Stomach (tissue), 9 donors: ENCODE results near the gene PLCB3. TPM values are rescaled to one million over a fixed set of nuclear protein-coding genes. Genes with fewer than 3 reads are reported as not detected.
A peak's percentile ranks its signal among the peaks of the same experiment; 100 is the strongest.

Experiments
- DNase-seq, 2 donors: peaks; one replicate each; pipeline versions ENCODE4 v3.0.0 to v3.0.0-alpha.2; 2013 to 2019
- H3K27ac ChIP-seq, 5 donors: fragments of 200-600 bp in 4 of 5; sonication (generic) in 4 of 5; one replicate each; pipeline ENCODE4 v1.5.1; 2013 to 2019; ENCODE audit warnings: mild to moderate bottlenecking in 1 of 5, moderate library complexity in 1 of 5
- H3K27me3 ChIP-seq, 3 donors: fragments of 200-600 bp; sonication (generic); one replicate each; pipeline ENCODE4 v1.5.1; 2017 to 2019; ENCODE audit warnings: mixed run types in 1 of 3
- H3K36me3 ChIP-seq, 4 donors: fragments of 200-600 bp; sonication (generic); 1 replicate in 3 of 4; 2 replicates in 1 of 4; pipeline ENCODE4 v1.5.1; 2016 to 2019
- H3K4me1 ChIP-seq, 4 donors: fragments of 200-600 bp; sonication (generic); one replicate each; pipeline ENCODE4 v1.5.1; 2016 to 2019
- H3K4me3 ChIP-seq, 4 donors: fragments of 200-600 bp; sonication (generic) in 3 of 4; one replicate each; pipeline ENCODE4 v1.5.1; 2016 to 2019; ENCODE audit warnings: mild to moderate bottlenecking in 1 of 4
- H3K9me3 ChIP-seq, 4 donors: fragments of 200-600 bp; sonication (generic); one replicate each; pipeline ENCODE4 v1.5.1; 2016 to 2019
- EP300 ChIP-seq: sonication (generic); formaldehyde crosslinking; IDR thresholded peaks from one replicate; pipeline ENCODE4 v1.6.1; 2017; ENCODE audit warnings: antibody characterized with exemption
- POLR2A ChIP-seq, 4 donors: fragments of 450-650 bp; IDR thresholded peaks; one replicate each; pipeline ENCODE4 v1.6.1; 2016; ENCODE audit warnings: antibody characterized with exemption in 4 of 4, control low read depth in 2 of 4, mild to moderate bottlenecking in 1 of 4, moderate library complexity in 1 of 4
- POLR2AphosphoS5 ChIP-seq, 3 donors: sonication (generic); formaldehyde crosslinking; IDR thresholded peaks; one replicate each; pipeline ENCODE4 v1.6.1; 2016; ENCODE audit warnings: antibody characterized with exemption in 3 of 3
- WGBS, 5 donors: extraction: QIAGEN DNeasy Blood & Tissue Kit in 3 of 5; methylation state at CpG; one replicate each; pipeline versions ENCODE4 v1.1.5 to v1.1.7; 2013 to 2018; 5-methylcytosine and 5-hydroxymethylcytosine counted together
- intact Hi-C: fragments of 100-400 bp; cut with DNase I; formaldehyde crosslinking; loops from one replicate; pipeline ENCODE4 v1.15.1; 2023; ENCODE audit warnings: low total_unique reads
- polyA plus RNA-seq, 3 donors: library from polyadenylated mRNA; stranded (reverse); fragments of 200-250 nt; gene quantifications; one replicate each; pipeline ENCODE4 v1.2.3, GENCODE V29; 2013
- total RNA-seq, 5 donors: library from RNA; depleted of rRNA; stranded (reverse); fragments of >200 nt; gene quantifications; one replicate each; pipeline versions ENCODE4 v1.1.0 to v1.2.3, GENCODE V29; 2014 to 2016
- TF ChIP-seq, protein P1 (sequence below), 7 experiments: fragments of 450-650 bp in 4 of 7; fragments of 200-600 bp in 3 of 7; sonication (generic) in 3 of 7; IDR thresholded peaks; one replicate each; pipeline ENCODE4 v1.5.1; 2016 to 2019; ENCODE audit warnings: antibody characterized with exemption in 7 of 7, control low read depth in 2 of 7, mild to moderate bottlenecking in 1 of 7
- donor health status: healthy with polysubstance abuse.
- donor health status: Bipolar disorder and iron deficiency.
- donor health status: healthy.

PLCB3 gene
- total and polyA plus RNA-seq, 8 donors = 12.2 to 154 (median 16.1) TPM

DNA sequence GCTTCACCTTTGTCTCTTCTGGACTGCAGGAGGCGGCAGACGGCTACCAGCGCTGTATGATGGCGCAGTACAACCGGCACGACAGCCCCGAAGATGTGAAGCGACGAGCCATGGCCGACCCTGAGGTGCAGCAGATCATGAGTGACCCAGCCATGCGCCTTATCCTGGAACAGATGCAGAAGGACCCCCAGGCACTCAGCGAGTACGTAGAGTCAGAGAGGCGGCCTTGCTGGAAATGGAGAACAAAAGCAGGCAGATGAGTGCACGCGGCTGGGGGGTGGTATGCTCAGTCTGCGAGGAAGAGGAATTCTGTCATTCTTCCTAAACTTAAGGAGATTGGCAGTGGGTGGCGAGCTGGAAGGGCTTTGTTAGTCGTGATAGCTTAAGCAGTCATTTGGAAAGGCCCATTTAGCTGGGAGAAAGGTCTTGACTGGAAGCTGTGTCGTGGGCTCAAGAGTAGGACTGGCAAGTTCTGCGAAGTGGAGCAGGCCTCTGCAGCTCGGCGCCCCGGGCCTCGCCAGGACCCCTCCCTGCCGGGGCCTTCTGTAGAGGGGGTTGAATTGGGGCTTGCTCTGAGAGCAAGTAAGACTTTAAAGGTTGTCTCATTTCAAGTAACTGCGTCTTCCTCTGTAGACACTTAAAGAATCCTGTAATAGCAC lies 47.8 kb upstream of the PLCB3 start:
- peak overlapping the region in 1 of 5 donors; percentile 28 for H3K27ac ChIP-seq
- H3K27me3 ChIP-seq = no peaks in the 10 kb centered on the region
- intact Hi-C loops = loop anchor here (10.0 kb wide), 1 partner anchor 91 kb away; the partner anchor contains the start of gene KCNK4
- TF ChIP-seq POLR2A (IDR thresholded peaks at IDR 0.05) (no peak), EP300 (no peak), POLR2AphosphoS5 (IDR thresholded peaks at IDR 0.05) (no peak)
- TF ChIP-seq, protein P1, sequence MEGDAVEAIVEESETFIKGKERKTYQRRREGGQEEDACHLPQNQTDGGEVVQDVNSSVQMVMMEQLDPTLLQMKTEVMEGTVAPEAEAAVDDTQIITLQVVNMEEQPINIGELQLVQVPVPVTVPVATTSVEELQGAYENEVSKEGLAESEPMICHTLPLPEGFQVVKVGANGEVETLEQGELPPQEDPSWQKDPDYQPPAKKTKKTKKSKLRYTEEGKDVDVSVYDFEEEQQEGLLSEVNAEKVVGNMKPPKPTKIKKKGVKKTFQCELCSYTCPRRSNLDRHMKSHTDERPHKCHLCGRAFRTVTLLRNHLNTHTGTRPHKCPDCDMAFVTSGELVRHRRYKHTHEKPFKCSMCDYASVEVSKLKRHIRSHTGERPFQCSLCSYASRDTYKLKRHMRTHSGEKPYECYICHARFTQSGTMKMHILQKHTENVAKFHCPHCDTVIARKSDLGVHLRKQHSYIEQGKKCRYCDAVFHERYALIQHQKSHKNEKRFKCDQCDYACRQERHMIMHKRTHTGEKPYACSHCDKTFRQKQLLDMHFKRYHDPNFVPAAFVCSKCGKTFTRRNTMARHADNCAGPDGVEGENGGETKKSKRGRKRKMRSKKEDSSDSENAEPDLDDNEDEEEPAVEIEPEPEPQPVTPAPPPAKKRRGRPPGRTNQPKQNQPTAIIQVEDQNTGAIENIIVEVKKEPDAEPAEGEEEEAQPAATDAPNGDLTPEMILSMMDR (IDR thresholded peaks at IDR 0.05) = no peak
- WGBS, 5 donors = 84 to 92% (median 87%) methylated on average over 27 of the region's 27 CpGs
- H3K4me1 ChIP-seq = peaks cover 41 to 52% (median 47%) of the 10 kb centered on the region in 4 donors
- no peak overlapping the region for H3K4me3 ChIP-seq
- H3K9me3 ChIP-seq = no peaks in the 10 kb centered on the region
- no peak for DNase-seq
- H3K36me3 ChIP-seq = peaks cover 53 to 80% (median 67%) of the 10 kb centered on the region in 4 donors

DNA sequence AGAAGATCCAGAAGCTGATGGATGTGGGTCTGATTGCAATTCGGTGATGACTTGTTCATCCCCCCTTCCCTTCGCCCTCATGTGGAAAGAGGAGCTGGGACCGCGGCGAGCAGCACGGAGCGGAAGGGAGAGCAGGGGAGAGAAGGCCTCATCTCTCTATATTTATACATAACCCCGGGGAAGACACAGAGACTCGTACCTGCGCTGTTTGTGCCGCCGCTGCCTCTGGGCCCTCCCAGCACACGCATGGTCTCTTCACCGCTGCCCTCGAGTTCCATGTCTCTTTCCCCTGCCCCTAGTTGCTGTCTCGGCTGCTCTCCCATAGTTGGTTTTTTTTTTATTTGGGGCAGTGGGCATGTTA lies 47.3 kb upstream of the PLCB3 start:
- intact Hi-C loops = loop anchor here (10.0 kb wide), 1 partner anchor 91 kb away; the partner anchor contains the start of gene KCNK4
- peak overlapping the region in 3 of 5 donors; percentile 28 to 91 (median 32) for H3K27ac ChIP-seq

DNA sequence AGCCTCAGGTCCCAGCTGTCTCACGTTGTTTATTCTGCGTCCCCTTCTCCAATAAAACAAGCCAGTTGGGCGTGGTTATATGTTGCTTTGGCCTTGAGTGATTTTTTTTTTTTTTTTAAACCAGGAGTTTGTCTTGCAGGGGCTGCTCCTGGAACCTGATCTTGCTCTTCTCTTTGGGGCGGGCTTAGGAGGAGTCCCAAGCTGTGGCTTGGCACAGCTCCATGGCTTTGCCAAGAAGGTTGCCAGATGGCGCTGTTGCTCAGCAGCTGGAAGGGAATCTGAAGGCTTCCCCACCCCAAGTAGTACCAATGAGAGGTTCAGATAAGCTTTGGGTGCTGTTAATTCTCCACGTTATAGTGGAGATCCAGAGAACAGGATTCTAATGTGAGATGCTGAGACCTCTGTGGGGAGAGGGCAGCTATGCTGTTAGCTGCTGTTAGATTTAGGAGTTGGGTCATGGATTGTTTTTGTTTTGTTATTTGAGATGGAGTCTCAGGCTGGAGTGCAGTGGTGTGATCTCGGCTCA lies 46.8 kb upstream of the PLCB3 start:
- peak; percentile 94 to 95 for DNase-seq
- no peak overlapping the region for H3K4me3 ChIP-seq
- H3K27ac ChIP-seq = peak overlapping the region in 3 of 5 donors; percentile 85 to 91 (median 87)
- intact Hi-C loops = loop anchor here (10.0 kb wide), 1 partner anchor 90 kb away; the partner anchor contains the start of gene KCNK4
- TF ChIP-seq, protein P1 (IDR thresholded peaks at IDR 0.05) = peak in 5 of 7 experiments; percentile 57 to 80 (median 66)
- TF ChIP-seq POLR2A (IDR thresholded peaks at IDR 0.05) = no peak
- TF ChIP-seq POLR2AphosphoS5 (IDR thresholded peaks at IDR 0.05) = peak; percentile 52 to 92 (median 68)
- H3K4me1 ChIP-seq = peaks cover 41 to 58% (median 49%) of the 10 kb centered on the region in 4 donors
- no peaks in the 10 kb centered on the region for H3K27me3 ChIP-seq
- no peaks in the 10 kb centered on the region for H3K9me3 ChIP-seq
- WGBS, 5 donors = 17 to 31% (median 23%) methylated on average over 7 of the region's 7 CpGs
- H3K36me3 ChIP-seq = peaks cover 46 to 73% (median 57%) of the 10 kb centered on the region in 4 donors

More for the DNA sequence above, 47.3 kb upstream of the PLCB3 start:
- H3K4me3 ChIP-seq = no peak overlapping the region
- WGBS, 5 donors = 76 to 81% (median 79%) methylated on average over 16 of the region's 16 CpGs
- peaks cover 41 to 57% (median 49%) of the 10 kb centered on the region in 4 donors for H3K4me1 ChIP-seq
- H3K36me3 ChIP-seq = peaks cover 48 to 78% (median 62%) of the 10 kb centered on the region in 4 donors
- no peak for DNase-seq
- TF ChIP-seq, protein P1 (IDR thresholded peaks at IDR 0.05) = no peak
- TF ChIP-seq POLR2AphosphoS5 (IDR thresholded peaks at IDR 0.05) (no peak), POLR2A (IDR thresholded peaks at IDR 0.05) (no peak), EP300 (no peak)
- H3K9me3 ChIP-seq = no peaks in the 10 kb centered on the region
- H3K27me3 ChIP-seq = no peaks in the 10 kb centered on the region

DNA sequence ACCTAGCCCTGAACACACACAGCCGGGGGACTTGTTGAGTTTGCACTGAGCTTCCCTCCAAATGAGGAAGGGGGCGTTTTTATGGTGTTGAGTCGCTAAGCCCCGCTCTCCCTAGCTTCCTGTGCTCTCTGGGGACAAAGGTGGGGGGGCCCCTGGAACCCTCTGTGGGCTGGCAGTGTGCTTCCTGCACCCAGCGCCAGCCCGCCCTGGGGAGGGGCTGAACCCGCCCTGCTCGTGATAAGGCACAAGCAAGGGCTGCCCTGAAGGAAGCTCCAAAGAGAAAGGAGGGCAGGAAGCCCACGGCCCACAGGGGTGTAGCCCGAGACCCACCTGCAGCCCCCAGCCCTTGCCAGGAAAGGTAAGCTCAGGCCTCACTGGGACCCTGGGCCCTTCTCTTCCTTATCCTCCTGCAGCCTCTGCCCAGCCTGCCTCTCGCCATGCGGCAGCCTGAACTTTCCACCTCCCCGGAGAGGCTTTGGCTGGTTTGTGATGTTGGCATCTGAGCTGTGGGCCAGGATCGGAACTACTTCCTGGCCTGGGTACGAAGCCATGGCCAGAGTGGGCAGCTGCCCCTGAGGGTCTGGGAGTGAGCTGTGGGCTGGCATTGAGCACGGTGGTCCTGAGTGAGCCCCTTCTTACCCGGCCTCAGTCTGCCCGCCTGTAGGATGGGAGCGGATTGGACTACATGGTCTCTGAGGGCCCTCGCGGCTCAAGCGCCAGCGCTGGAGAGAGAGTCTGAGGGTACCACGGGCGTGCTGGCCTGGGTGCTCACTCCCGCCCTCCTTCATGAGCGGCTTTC lies 44.7 kb upstream of the PLCB3 start, which contains the start of gene FERMT3:
TSS of gene FERMT3 (plus strand) at position 265 of the 799 bp plus-strand sequence. CDS start 644 bp downstream, outside the sequence.
- Histone ChIP-seq H3K36me3 (peaks cover 27 to 70% (median 52%) of the 10 kb centered on the region in 4 donors), H3K27ac (peak within 1 kb of the TSS; percentile 57 to 91 (median 86)), H3K4me3 (peak within 1 kb of the TSS; percentile 38 to 52 (median 48)), H3K4me1 (peaks cover 41 to 58% (median 49%) of the 10 kb centered on the region in 4 donors), H3K9me3 (no peaks in the 10 kb centered on the region), H3K27me3 (no peaks in the 10 kb centered on the region)
- intact Hi-C loops = loop anchor here (10.0 kb wide), 1 partner anchor 88 kb away; the partner anchor contains the start of gene KCNK4
- 29 to 63% (median 39%) methylated on average over 14 to 27 of the region's 27 CpGs for WGBS, 5 donors
- TF ChIP-seq POLR2A (IDR thresholded peaks at IDR 0.05) (no peak), POLR2AphosphoS5 (IDR thresholded peaks at IDR 0.05) (peak in 2 of 3 donors; percentile 43 to 77), EP300 (no peak)
- TF ChIP-seq, protein P1 (IDR thresholded peaks at IDR 0.05) = no peak
- peak; percentile 83 to 87 for DNase-seq
